GM18867 (cell line): Measurements from ENCODE around the gene STAM.

ENCODE experiments used
- ATAC-seq: cut with Tn5 transposase; IDR thresholded peaks from one replicate; pipeline ENCODE4 v1.9.1; 2021; ENCODE audit warnings: mild to moderate bottlenecking, moderate library complexity; ENCODE audit not compliant: unreplicated experiment

The STAM gene

GRCh38 chr10:17645621-17646345 lies 1.8 kb downstream of the STAM start:
- ATAC-seq: no peak

- ATAC-seq: no peak
Observed at GRCh38 chr10:17647326-17647725, 3.4 kb downstream of the STAM start.

- ATAC-seq: no peak
Observed at GRCh38 chr10:17648243-17649035, 4.5 kb downstream of the STAM start.

GRCh38 chr10:17649052-17649451 lies 5.1 kb downstream of the STAM start:
- ATAC-seq: no peak

- ATAC-seq: no peak
Observed at GRCh38 chr10:17649836-17650235, 5.9 kb downstream of the STAM start.

GRCh38 chr10:17650416-17650815 lies 6.5 kb downstream of the STAM start:
- ATAC-seq: no peak

- no peak for ATAC-seq
Observed at GRCh38 chr10:17651896-17652295, 7.9 kb downstream of the STAM start.

- ATAC-seq: no peak
Observed at GRCh38 chr10:17652585-17652984, 8.6 kb downstream of the STAM start.

- ATAC-seq: peak; percentile 25
Observed at GRCh38 chr10:17655009-17655408, 11.1 kb downstream of the STAM start.

- ATAC-seq: peak; percentile 92
Observed at GRCh38 chr10:17655567-17656146, 11.7 kb downstream of the STAM start.

GRCh38 chr10:17657103-17657500 lies 13.2 kb downstream of the STAM start:
- no peak for ATAC-seq

- ATAC-seq: no peak
Observed at GRCh38 chr10:17659365-17659764, 15.4 kb downstream of the STAM start.

GRCh38 chr10:17660921-17661320 lies 17.0 kb downstream of the STAM start:
- ATAC-seq: no peak

GRCh38 chr10:17661510-17661909 lies 17.6 kb downstream of the STAM start:
- no peak for ATAC-seq

- no peak for ATAC-seq
Observed at GRCh38 chr10:17662193-17663138, 18.5 kb downstream of the STAM start.

- no peak for ATAC-seq
Observed at GRCh38 chr10:17663450-17663849, 19.5 kb downstream of the STAM start.

- ATAC-seq: no peak
Observed at GRCh38 chr10:17665747-17666146, 21.8 kb downstream of the STAM start.

GRCh38 chr10:17668435-17669184 lies 24.7 kb downstream of the STAM start:
- peak; percentile 17 for ATAC-seq

GRCh38 chr10:17669185-17669872 lies 25.4 kb downstream of the STAM start:
- peak; percentile 71 for ATAC-seq

- no peak for ATAC-seq
Observed at GRCh38 chr10:17671307-17671706, 27.4 kb downstream of the STAM start.
